Esophagus muscularis mucosa (tissue), 4 donors: ENCODE data around the gene SV2B. TPM values are rescaled to one million over a fixed set of nuclear protein-coding genes. Genes with fewer than 3 reads are reported as not detected.

ENCODE experiments used
- DNase-seq: peaks from one replicate; pipeline ENCODE4 v3.0.0-alpha.2; 2017; ENCODE audit errors: extremely low spot score
- H3K27ac ChIP-seq, 4 donors: fragments of 200-600 bp; sonication (generic); replicated peaks in 1 of 4; 1 replicate in 3 of 4; 2 replicates in 1 of 4; pipeline ENCODE4 v1.5.1; 2016 to 2019; ENCODE audit warnings: mild to moderate bottlenecking in 1 of 4
- H3K27me3 ChIP-seq, 4 donors: fragments of 200-600 bp; sonication (generic); one replicate each; pipeline versions ENCODE4 v1.5.1 to v1.6.0; 2016 to 2019
- H3K36me3 ChIP-seq, 4 donors: fragments of 200-600 bp; sonication (generic); one replicate each; pipeline ENCODE4 v1.5.1; 2016 to 2019
- H3K4me1 ChIP-seq, 4 donors: fragments of 200-600 bp; sonication (generic); one replicate each; pipeline ENCODE4 v1.5.1; 2016 to 2019
- H3K4me3 ChIP-seq, 4 donors: fragments of 200-600 bp; sonication (generic); 1 replicate in 2 of 4; 2 replicates in 2 of 4; pipeline ENCODE4 v1.5.1; 2016 to 2019; ENCODE audit warnings: mild to moderate bottlenecking in 4 of 4, moderate library complexity in 1 of 4
- H3K9me3 ChIP-seq, 4 donors: fragments of 200-600 bp; sonication (generic); 1 replicate in 3 of 4; 2 replicates in 1 of 4; pipeline ENCODE4 v1.5.1; 2016 to 2019
- CTCF ChIP-seq, 3 experiments: fragments of 200-600 bp in 2 of 3; fragments of 450-650 bp in 1 of 3; sonication (generic) in 2 of 3; IDR thresholded peaks; one replicate each; pipeline ENCODE4 v1.5.1; 2017 to 2019; ENCODE audit warnings: antibody characterized with exemption in 3 of 3, mild to moderate bottlenecking in 2 of 3, moderate library complexity in 1 of 3
- EP300 ChIP-seq: sonication (generic); formaldehyde crosslinking; IDR thresholded peaks from one replicate; pipeline ENCODE4 v1.6.1; 2017; ENCODE audit warnings: antibody characterized with exemption
- POLR2A ChIP-seq: fragments of 450-650 bp; IDR thresholded peaks from one replicate; pipeline ENCODE4 v1.6.1; 2017; ENCODE audit warnings: antibody characterized with exemption, moderate library complexity, mild to moderate bottlenecking, low read depth
- POLR2AphosphoS5 ChIP-seq, 2 donors: sonication (generic); formaldehyde crosslinking; IDR thresholded peaks; one replicate each; pipeline ENCODE4 v1.6.1; 2017; ENCODE audit warnings: antibody characterized with exemption in 2 of 2
- WGBS: methylation state at CpG from one replicate; pipeline ENCODE4 v1.1.5; 2018; 5-methylcytosine and 5-hydroxymethylcytosine counted together
- intact Hi-C: fragments of 100-400 bp; cut with DNase I; formaldehyde crosslinking; loops from one replicate; pipeline ENCODE4 v1.15.1; 2023
- total RNA-seq, 4 donors: library from RNA; depleted of rRNA; stranded (reverse); fragments of >200 nt; gene quantifications; one replicate each; pipeline versions ENCODE4 v1.1.0 to v1.2.1, GENCODE V29; 2016

The SV2B gene
- total RNA-seq, 4 donors from 2014 or later = 1.9 to 3.0 (median 2.1) TPM

- H3K9me3 ChIP-seq = no peaks in the 10 kb centered on the region
- DNase-seq = no peak
- no peaks in the 10 kb centered on the region for H3K36me3 ChIP-seq
- H3K4me1 ChIP-seq = peaks cover 0 to 4% (median 0%) of the 10 kb centered on the region in 4 donors
- intact Hi-C loops = no loop called here
- no peak overlapping the region for H3K4me3 ChIP-seq
- TF ChIP-seq POLR2A = no peak
- TF ChIP-seq CTCF (IDR thresholded peaks at IDR 0.05) = no peak
- TF ChIP-seq EP300 = no peak
- no peak for TF ChIP-seq POLR2AphosphoS5 (IDR thresholded peaks at IDR 0.05)
- peaks cover 0 to 26% (median 0%) of the 10 kb centered on the region in 4 donors for H3K27me3 ChIP-seq
- WGBS = 83% methylated on average over 4 of the region's 4 CpGs
- H3K27ac ChIP-seq = no peak overlapping the region
Observed at GRCh38 chr15:91108421-91108820, 8.4 kb downstream of the SV2B start.

GRCh38 chr15:91109885-91110284 lies 9.8 kb downstream of the SV2B start:
- TF ChIP-seq POLR2A (no peak), CTCF (IDR thresholded peaks at IDR 0.05) (no peak)
- H3K9me3 ChIP-seq = no peaks in the 10 kb centered on the region
- WGBS = 87% methylated on average over 6 of the region's 6 CpGs
- DNase-seq = no peak
- H3K4me1 ChIP-seq = no peaks in the 10 kb centered on the region
- H3K27ac ChIP-seq = no peak overlapping the region
- H3K4me3 ChIP-seq = no peak overlapping the region
- peaks cover 0 to 24% (median 0%) of the 10 kb centered on the region in 4 donors for H3K27me3 ChIP-seq
- intact Hi-C loops = no loop called here
- no peaks in the 10 kb centered on the region for H3K36me3 ChIP-seq

GRCh38 chr15:91110407-91110806 lies 10.3 kb downstream of the SV2B start:
- Histone ChIP-seq H3K36me3 (no peaks in the 10 kb centered on the region), H3K9me3 (no peaks in the 10 kb centered on the region), H3K4me1 (no peaks in the 10 kb centered on the region), H3K27me3 (peaks cover 0 to 19% (median 0%) of the 10 kb centered on the region in 4 donors), H3K4me3 (no peak overlapping the region), H3K27ac (no peak overlapping the region)
- DNase-seq = no peak
- TF ChIP-seq EP300 = no peak
- no peak for TF ChIP-seq POLR2AphosphoS5 (IDR thresholded peaks at IDR 0.05)
- TF ChIP-seq CTCF (IDR thresholded peaks at IDR 0.05) = no peak
- TF ChIP-seq POLR2A = no peak
- intact Hi-C loops = no loop called here
- WGBS = 83% methylated on average over 9 of the region's 11 CpGs

- H3K9me3 ChIP-seq = no peaks in the 10 kb centered on the region
- no peaks in the 10 kb centered on the region for H3K36me3 ChIP-seq
- DNase-seq = no peak
- no peak overlapping the region for H3K4me3 ChIP-seq
- no peak overlapping the region for H3K27ac ChIP-seq
- WGBS = 72% methylated on average over 6 of the region's 6 CpGs
- intact Hi-C loops = no loop called here
- peaks cover 0 to 8% (median 0%) of the 10 kb centered on the region in 4 donors for H3K27me3 ChIP-seq
- peaks cover 0 to 11% (median 2%) of the 10 kb centered on the region in 4 donors for H3K4me1 ChIP-seq
- TF ChIP-seq CTCF (IDR thresholded peaks at IDR 0.05) = no peak
- TF ChIP-seq POLR2A = no peak
- TF ChIP-seq POLR2AphosphoS5 (IDR thresholded peaks at IDR 0.05) = no peak
- no peak for TF ChIP-seq EP300
Observed at GRCh38 chr15:91113030-91113429, 13.0 kb downstream of the SV2B start.

GRCh38 chr15:91114301-91114700 lies 14.2 kb downstream of the SV2B start:
- TF ChIP-seq POLR2A = no peak
- no peak for TF ChIP-seq EP300
- TF ChIP-seq CTCF (IDR thresholded peaks at IDR 0.05) = no peak
- no peak for TF ChIP-seq POLR2AphosphoS5 (IDR thresholded peaks at IDR 0.05)
- peaks cover 0 to 17% (median 2%) of the 10 kb centered on the region in 4 donors for H3K4me1 ChIP-seq
- peak; percentile 42 for DNase-seq
- H3K4me3 ChIP-seq = no peak overlapping the region
- H3K27ac ChIP-seq = no peak overlapping the region
- H3K36me3 ChIP-seq = no peaks in the 10 kb centered on the region
- WGBS = 65% methylated on average over 5 of the region's 5 CpGs
- intact Hi-C loops = no loop called here
- peaks cover 0 to 8% (median 0%) of the 10 kb centered on the region in 4 donors for H3K27me3 ChIP-seq
- no peaks in the 10 kb centered on the region for H3K9me3 ChIP-seq
